GM12891 (cell line): ENCODE results near the gene KDM4B.

Experiments
- POLR2A ChIP-seq: IDR thresholded peaks from 2 replicates; pipeline ENCODE4 v1.6.1; 2011; ENCODE audit warnings: low read depth, low read length, control low read depth
- POLR2AphosphoS5 ChIP-seq: IDR thresholded peaks from 2 replicates; pipeline ENCODE4 v1.6.1; 2011; ENCODE audit warnings: low read depth, low read length, control low read depth
- SPI1 ChIP-seq: IDR thresholded peaks from 2 replicates; pipeline ENCODE4 v1.6.1; 2011; ENCODE audit warnings: low read depth, low read length, control low read depth

GRCh38 chr19:5131031-5131505 lies 162.2 kb downstream of the KDM4B start:
- peak; percentile 60; the same call in 1 of the 2 replicates for TF ChIP-seq POLR2A
- TF ChIP-seq POLR2AphosphoS5, result no peak; the same call in 1 of the 2 replicates
- TF ChIP-seq SPI1, result peak; percentile 96
